GM18909 (cell line): ENCODE data around the gene DMBX1.

ENCODE experiments used
- ATAC-seq: cut with Tn5 transposase; IDR thresholded peaks from one replicate; pipeline ENCODE4 v1.9.1; 2021; ENCODE audit warnings: mild to moderate bottlenecking; ENCODE audit not compliant: unreplicated experiment, poor library complexity

Gene DMBX1

GRCh38 chr1:46496505-46496904 lies 6.9 kb downstream of the DMBX1 start:
- no peak for ATAC-seq

- no peak for ATAC-seq
Measured at GRCh38 chr1:46497020-46497419, 7.4 kb downstream of the DMBX1 start.

- no peak for ATAC-seq
Measured at GRCh38 chr1:46497665-46498064, 8.0 kb downstream of the DMBX1 start.

- ATAC-seq = no peak
Measured at GRCh38 chr1:46501528-46501927, 11.9 kb downstream of the DMBX1 start.

GRCh38 chr1:46503421-46503820 lies 13.8 kb downstream of the DMBX1 start:
- ATAC-seq = no peak

GRCh38 chr1:46506470-46507219 lies 17.0 kb downstream of the DMBX1 start:
- no peak for ATAC-seq

GRCh38 chr1:46508757-46509156 lies 19.1 kb downstream of the DMBX1 start:
- no peak for ATAC-seq

- no peak for ATAC-seq
Measured at GRCh38 chr1:46510341-46510997, 20.8 kb downstream of the DMBX1 start.

GRCh38 chr1:46510998-46511365 lies 21.3 kb downstream of the DMBX1 start:
- ATAC-seq = no peak

GRCh38 chr1:46512135-46512791 lies 22.6 kb downstream of the DMBX1 start:
- ATAC-seq = no peak

GRCh38 chr1:46512792-46513190 lies 23.2 kb downstream of the DMBX1 start:
- ATAC-seq = no peak

GRCh38 chr1:46513536-46513935 lies 23.9 kb downstream of the DMBX1 start:
- no peak for ATAC-seq

GRCh38 chr1:46515576-46515975 lies 25.9 kb downstream of the DMBX1 start:
- no peak for ATAC-seq

GRCh38 chr1:46516200-46516950 lies 26.7 kb downstream of the DMBX1 start:
- no peak for ATAC-seq

GRCh38 chr1:46517010-46517600 lies 27.5 kb downstream of the DMBX1 start:
- ATAC-seq = no peak

GRCh38 chr1:46517932-46518498 lies 28.4 kb downstream of the DMBX1 start:
- ATAC-seq = no peak

GRCh38 chr1:46519209-46519608 lies 29.6 kb downstream of the DMBX1 start:
- no peak for ATAC-seq

GRCh38 chr1:46520063-46520911 lies 30.7 kb downstream of the DMBX1 start:
- no peak for ATAC-seq

- ATAC-seq = no peak
Measured at GRCh38 chr1:46521414-46521813, 31.8 kb downstream of the DMBX1 start.
